OCI-LY1 (cell line): ENCODE results near the gene CRTC1.

Experiments used
- CTCF ChIP-seq: fragments of 200-600 bp; sonication (generic), shearing (Covaris generic); IDR thresholded peaks from 2 replicates; pipeline ENCODE4 v1.5.1; 2017; ENCODE audit warnings: mild to moderate bottlenecking, antibody characterized with exemption, low read length, moderate library complexity, mixed read lengths
- EZH2 ChIP-seq: fragments of 200-600 bp; sonication (generic), shearing (Covaris generic); IDR thresholded peaks from 2 replicates; pipeline ENCODE4 v1.8.0; 2017; ENCODE audit warnings: borderline replicate concordance, mixed run types, mild to moderate bottlenecking, antibody characterized with exemption, low read length, moderate library complexity, mixed read lengths

DNA sequence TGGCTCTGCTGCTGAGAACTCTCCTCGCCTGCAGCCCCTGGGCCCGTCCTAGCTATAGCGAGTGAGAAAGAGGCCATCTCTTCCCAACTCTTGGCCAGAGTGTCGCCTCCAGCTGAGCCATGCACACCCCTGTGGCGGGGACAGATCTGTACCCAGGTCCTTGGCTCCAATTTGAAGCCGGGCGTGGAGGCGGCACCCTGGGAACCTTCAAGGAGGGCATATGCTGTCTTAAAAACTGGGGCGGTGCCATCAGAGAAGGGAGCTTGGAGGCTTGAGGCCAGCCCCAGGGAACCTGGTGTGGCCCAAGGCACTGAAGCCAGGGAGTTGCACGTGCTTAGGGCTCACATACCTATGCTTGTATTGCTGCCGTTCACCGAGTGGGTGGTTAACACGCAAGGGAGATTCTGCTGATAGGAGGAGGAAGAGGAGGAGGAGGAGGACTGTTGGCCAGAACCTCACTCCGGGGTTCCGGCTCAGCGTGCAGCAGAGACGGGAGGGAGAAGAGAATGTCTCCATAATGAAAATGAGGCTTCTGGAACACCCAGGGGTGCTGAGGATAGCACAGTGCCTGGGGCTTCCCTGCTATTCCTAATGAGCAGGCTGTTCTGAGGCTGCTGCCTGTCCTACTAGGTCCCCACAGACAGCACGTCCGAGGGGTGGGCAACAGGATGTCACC is 67.0 kb downstream of the CRTC1 start:
- TF ChIP-seq CTCF (no peak), EZH2 (no peak)
